OCI-LY7 (cell line): Measurements from ENCODE around the gene CLEC4F. TPM values are rescaled to one million over a fixed set of nuclear protein-coding genes. Genes with fewer than 3 reads are reported as not detected.

Experiments used
- BruUV-seq: library from RNA; stranded (reverse); fragments of 400-500 nt; replicated peaks from 2 replicates; lab custom pipeline; 2021; lab: Mats Ljungman, UMichigan
- CTCF ChIA-PET: fragments of 300-600 bp; sonication (Branson Sonifier 250); formaldehyde crosslinking; loops from one replicate; lab custom pipeline; 2022; ENCODE audit warnings: antibody characterized with exemption; ENCODE audit not compliant: unreplicated experiment; lab: Charles Lee
- POLR2A ChIA-PET: fragments of 300-600 bp; sonication (Branson Sonifier 250); formaldehyde crosslinking; loops from one replicate; lab custom pipeline; 2022; ENCODE audit warnings: antibody characterized with exemption; lab: Charles Lee
- DNase-seq: peaks from one replicate; pipeline ENCODE4 v3.0.0-alpha.2; 2015; ENCODE audit warnings: low spot score
- H2AFZ ChIP-seq: fragments of 200-600 bp; sonication (generic), shearing (Covaris generic); 2 replicates; pipeline ENCODE4 v1.6.1; 2014; ENCODE audit warnings: mild to moderate bottlenecking, antibody characterized with exemption, low read length, moderate library complexity
- H3K27ac ChIP-seq: fragments of 200-600 bp; sonication (generic); 2 replicates; pipeline ENCODE4 v1.5.1; 2014; ENCODE audit warnings: mixed run types, low read depth, mild to moderate bottlenecking, moderate library complexity, low read length, inconsistent platforms; ENCODE audit not compliant: poor library complexity, severe bottlenecking
- H3K36me3 ChIP-seq: fragments of 200-600 bp; sonication (generic); 2 replicates; pipeline ENCODE4 v1.6.1; 2014; ENCODE audit warnings: mild to moderate bottlenecking, antibody characterized with exemption, low read length, moderate library complexity, mixed read lengths; ENCODE audit not compliant: insufficient read depth
- H3K4me1 ChIP-seq: fragments of 200-600 bp; sonication (generic); 2 replicates; pipeline ENCODE4 v1.5.1; 2014; ENCODE audit warnings: mild to moderate bottlenecking, low read length; ENCODE audit not compliant: insufficient read depth, poor library complexity, severe bottlenecking
- H3K4me2 ChIP-seq: fragments of 200-600 bp; sonication (generic); 2 replicates; pipeline ENCODE4 v1.6.1; 2014; ENCODE audit warnings: mild to moderate bottlenecking, low read length
- H3K4me3 ChIP-seq: fragments of 200-600 bp; sonication (generic); 2 replicates; pipeline ENCODE4 v1.5.1; 2014; ENCODE audit warnings: mild to moderate bottlenecking, low read depth, low read length; ENCODE audit not compliant: poor library complexity, severe bottlenecking
- H3K79me2 ChIP-seq: fragments of 200-600 bp; sonication (generic); 2 replicates; pipeline ENCODE4 v1.6.1; 2016; ENCODE audit warnings: low read depth, mild to moderate bottlenecking, low read length, moderate library complexity, mixed read lengths; ENCODE audit not compliant: insufficient read depth
- H3K9me2 ChIP-seq: fragments of 200-600 bp; sonication (generic); 2 replicates; pipeline ENCODE4 v1.6.1; 2016; ENCODE audit warnings: mild to moderate bottlenecking, low read length, mixed read lengths; ENCODE audit not compliant: insufficient read depth
- H3K9me3 ChIP-seq: fragments of 200-600 bp; sonication (generic); 2 replicates; pipeline ENCODE4 v1.6.1; 2014; ENCODE audit warnings: mild to moderate bottlenecking, mixed run types, low read length, mixed read lengths
- H4K20me1 ChIP-seq: fragments of 200-600 bp; sonication (generic); 2 replicates; pipeline ENCODE4 v1.6.1; 2014; ENCODE audit warnings: mild to moderate bottlenecking, antibody characterized with exemption, low read length, moderate library complexity, mixed read lengths; ENCODE audit not compliant: insufficient read depth
- CTCF ChIP-seq: fragments of 200-600 bp; sonication (generic); conservative IDR thresholded peaks from 2 replicates; pipeline ENCODE4 v1.5.1; 2014; ENCODE audit warnings: mild to moderate bottlenecking, antibody characterized with exemption, low read length, moderate library complexity, mixed read lengths
- EZH2phosphoT487 ChIP-seq: fragments of 200-600 bp; sonication (generic); IDR thresholded peaks from 2 replicates; pipeline ENCODE4 v1.6.1; 2018; ENCODE audit warnings: low read depth, borderline replicate concordance, mild to moderate bottlenecking, mixed run types, antibody characterized with exemption, low read length, moderate library complexity, mixed read lengths
- intact Hi-C: fragments of 100-400 bp; cut with micrococcal nuclease; formaldehyde crosslinking; loops from one replicate; pipeline ENCODE4 v1.10.0; 2022; ENCODE audit not compliant: unreplicated experiment
- total RNA-seq, 2 experiments: library from RNA; depleted of rRNA in 1 of 2; stranded (reverse); fragments of >200 nt in 1 of 2; shearing (Covaris generic) in 1 of 2; gene quantifications; 2 replicates each; pipeline ENCODE4 v1.2.3, GENCODE V29; 2014 to 2022

CLEC4F gene
- total RNA-seq, 2 experiments from 2014 or later = not detected

- no peak overlapping the region for H3K4me3 ChIP-seq
- no peaks in the 10 kb centered on the region for H3K79me2 ChIP-seq
- intact Hi-C loops = no loop called here
- H3K27ac ChIP-seq = no peak overlapping the region
- H2AFZ ChIP-seq = no peak overlapping the region
- no peaks in the 10 kb centered on the region for H3K4me1 ChIP-seq
- H3K4me2 ChIP-seq = no peak overlapping the region
- DNase-seq = no peak
- BruUV-seq = no TSS peak
- TF ChIP-seq EZH2phosphoT487 (no peak), CTCF (no peak)
- no peaks in the 10 kb centered on the region for H3K36me3 ChIP-seq
- POLR2A ChIA-PET = interaction anchor here (0.6 to 0.7 kb wide), 2 partner anchors 10 to 33 kb away, joined by 3 read pairs; no protein-coding TSS in a partner anchor
- no peaks in the 10 kb centered on the region for H3K9me2 ChIP-seq
- H4K20me1 ChIP-seq = no peaks in the 10 kb centered on the region
- H3K9me3 ChIP-seq = no peaks in the 10 kb centered on the region
- CTCF ChIA-PET = no interaction called here
These were observed 12.0 kb upstream of the CLEC4F start for GRCh38 chr2:70832386-70832785.

- intact Hi-C loops = no loop called here
These were observed 11.5 kb upstream of the CLEC4F start for GRCh38 chr2:70831861-70832260.

More at GRCh38 chr2:70831861-70832260, 11.5 kb upstream of the CLEC4F start:
- H3K4me1 ChIP-seq = no peaks in the 10 kb centered on the region
- no peak overlapping the region for H3K4me2 ChIP-seq
- H3K4me3 ChIP-seq = no peak overlapping the region
- no peak for DNase-seq
- CTCF ChIA-PET = no interaction called here
- no TSS peak for BruUV-seq
- H4K20me1 ChIP-seq = no peaks in the 10 kb centered on the region
- H3K79me2 ChIP-seq = no peaks in the 10 kb centered on the region
- H3K9me2 ChIP-seq = no peaks in the 10 kb centered on the region
- POLR2A ChIA-PET = interaction anchor here (0.7 to 1.1 kb wide), 2 partner anchors 10 to 32 kb away, joined by 3 read pairs; no protein-coding TSS in a partner anchor
- no peaks in the 10 kb centered on the region for H3K9me3 ChIP-seq
- TF ChIP-seq EZH2phosphoT487 (no peak), CTCF (no peak)
- no peaks in the 10 kb centered on the region for H3K36me3 ChIP-seq
- H2AFZ ChIP-seq = no peak overlapping the region
- no peak overlapping the region for H3K27ac ChIP-seq
